NB4 (cell line): Measurements from ENCODE around the gene BCL11A.

Source experiments
- CTCF ChIP-seq: IDR thresholded peaks from one replicate; pipeline ENCODE4 v1.5.1; 2012; ENCODE audit warnings: low read depth, low read length
- MAX ChIP-seq: IDR thresholded peaks from 2 replicates; pipeline ENCODE4 v1.6.1; 2011; ENCODE audit warnings: low read depth, low read length
- POLR2A ChIP-seq: IDR thresholded peaks from 2 replicates; pipeline ENCODE4 v1.6.1; 2011; ENCODE audit warnings: mild to moderate bottlenecking; ENCODE audit not compliant: insufficient read length; ENCODE audit errors: extremely low read depth

GRCh38 chr2:60516826-60517225 lies 36.6 kb downstream of the BCL11A start:
- TF ChIP-seq POLR2A (no peak), CTCF (no peak), MAX (no peak)
